Testis (tissue), 2 donors: ENCODE measurements around the gene FUCA2.

ENCODE experiments used
- CTCF ChIP-seq, 3 experiments: fragments of 450-650 bp in 2 of 3; fragments of 200-600 bp in 1 of 3; sonication (generic) in 1 of 3; IDR thresholded peaks; one replicate each; pipeline ENCODE4 v1.5.1; 2016 to 2019; ENCODE audit warnings: antibody characterized with exemption in 3 of 3, mild to moderate bottlenecking in 2 of 3, moderate library complexity in 1 of 3
- POLR2A ChIP-seq: fragments of 450-650 bp; IDR thresholded peaks from one replicate; pipeline ENCODE4 v1.6.1; 2017; ENCODE audit warnings: antibody characterized with exemption, mild to moderate bottlenecking, moderate library complexity

DNA sequence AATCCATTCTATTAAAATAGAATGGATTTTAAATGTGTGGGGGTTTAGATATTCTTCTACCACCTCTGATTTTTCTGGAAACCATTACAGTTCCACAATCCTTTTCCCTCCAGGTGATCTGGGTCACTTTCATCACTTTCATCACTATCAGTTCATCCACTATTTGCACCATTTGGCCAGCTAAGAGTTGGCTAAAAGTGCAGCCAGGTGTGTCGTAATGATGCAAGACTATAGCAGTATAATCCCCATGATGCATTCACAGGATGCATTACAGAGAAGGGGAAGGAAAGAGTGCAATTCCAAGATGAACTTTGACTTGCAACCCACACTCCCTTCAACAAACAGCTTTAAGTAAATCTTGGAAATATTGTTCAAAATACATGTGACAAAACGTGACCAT lies 4.9 kb downstream of the FUCA2 start:
- no peak for TF ChIP-seq CTCF (IDR thresholded peaks at IDR 0.05)
- no peak for TF ChIP-seq POLR2A
